Cortex of kidney (tissue), 1 donor: ENCODE measurements around the gene TAS1R3.

ENCODE experiments used
- DNase-seq: peaks from one replicate; lab custom pipeline; 2025; lab: John Stamatoyannopoulos, UW

The TAS1R3 gene

GRCh38 chr1:1295154-1295923, 35.7 kb upstream of the TAS1R3 start:
- no peak for DNase-seq

- DNase-seq = no peak
Observed at GRCh38 chr1:1296070-1297061, 34.7 kb upstream of the TAS1R3 start.

- DNase-seq = no peak
Observed at GRCh38 chr1:1297802-1298424, 33.2 kb upstream of the TAS1R3 start.

GRCh38 chr1:1298861-1299685, 32.0 kb upstream of the TAS1R3 start:
- DNase-seq = no peak

GRCh38 chr1:1299686-1300351, 31.3 kb upstream of the TAS1R3 start:
- DNase-seq = no peak

- DNase-seq = no peak
Observed at GRCh38 chr1:1300352-1300739, 30.7 kb upstream of the TAS1R3 start.

- DNase-seq = no peak
Observed at GRCh38 chr1:1302006-1302430, 29.1 kb upstream of the TAS1R3 start.

GRCh38 chr1:1302951-1303509, 28.1 kb upstream of the TAS1R3 start:
- no peak for DNase-seq

GRCh38 chr1:1303736-1304135, 27.3 kb upstream of the TAS1R3 start:
- no peak for DNase-seq

- DNase-seq = no peak
Observed at GRCh38 chr1:1304331-1305299, 26.5 kb upstream of the TAS1R3 start.

- no peak for DNase-seq
Observed at GRCh38 chr1:1305300-1306069, 25.6 kb upstream of the TAS1R3 start.

- no peak for DNase-seq
Observed at GRCh38 chr1:1306070-1306660, 24.9 kb upstream of the TAS1R3 start.

GRCh38 chr1:1306661-1307260, 24.3 kb upstream of the TAS1R3 start:
- no peak for DNase-seq

GRCh38 chr1:1307261-1307922, 23.7 kb upstream of the TAS1R3 start:
- no peak for DNase-seq

GRCh38 chr1:1307923-1308755, 22.9 kb upstream of the TAS1R3 start, which contains the start of the genes ACAP3 and PUSL1:
TSS of gene ACAP3 (minus strand) at chr1:1307930. CDS start at chr1:1307815, 115 bp downstream.
TSS of gene PUSL1 (plus strand) at chr1:1308597. CDS start at chr1:1308644, 47 bp downstream.
- DNase-seq = no peak

- DNase-seq = no peak
Observed at GRCh38 chr1:1308756-1309250, 22.3 kb upstream of the TAS1R3 start.
